HepG2 (cell line): ENCODE data around the gene ZBTB4. TPM values are rescaled to one million over a fixed set of nuclear protein-coding genes. Genes with fewer than 3 reads are reported as not detected.

Experiments
- GPN1 ChIP-seq: sonication (generic); formaldehyde crosslinking; IDR thresholded peaks from 2 replicates; pipeline ENCODE4 v1.5.1; 2020; ENCODE audit warnings: missing genetic modification reagents, borderline replicate concordance
- HDAC6 ChIP-seq: fragments of 200-600 bp; sonication (generic); IDR thresholded peaks from 2 replicates; pipeline ENCODE4 v1.7.0; 2017; ENCODE audit warnings: mild to moderate bottlenecking, antibody characterized with exemption, low read length, low read depth
- HNF4G ChIP-seq, 2 experiments: sonication (generic) in 1 of 2; formaldehyde crosslinking in 1 of 2; IDR thresholded peaks; 2 replicates each; pipeline versions ENCODE4 v1.4.0 to v1.6.1; 2011 to 2020; ENCODE audit warnings: borderline replicate concordance in 2 of 2, low read depth in 2 of 2, mild to moderate bottlenecking in 2 of 2, low read length in 1 of 2, missing genetic modification reagents in 1 of 2, moderate library complexity in 1 of 2
- HNRNPH1 ChIP-seq: fragments of 200-400 bp; formaldehyde crosslinking; optimal IDR thresholded peaks from 2 replicates; pipeline ENCODE3; 2017; ENCODE audit warnings: mild to moderate bottlenecking, low read depth, low read length
- RAD51 ChIP-seq: fragments of 450-650 bp; IDR thresholded peaks from 2 replicates; pipeline ENCODE4 v1.6.1; 2016; ENCODE audit warnings: borderline replicate concordance
- RBM22 ChIP-seq: fragments of 200-400 bp; formaldehyde crosslinking; optimal IDR thresholded peaks from 2 replicates; pipeline ENCODE3; 2017; ENCODE audit warnings: mild to moderate bottlenecking, low read length, moderate library complexity
- RFXAP ChIP-seq: sonication (generic); formaldehyde crosslinking; IDR thresholded peaks from 2 replicates; pipeline ENCODE4 v1.4.0; 2020; ENCODE audit warnings: missing genetic modification reagents, borderline replicate concordance
- TOE1 ChIP-seq: sonication (generic); formaldehyde crosslinking; IDR thresholded peaks from 2 replicates; pipeline ENCODE4 v1.4.0; 2020; ENCODE audit warnings: mild to moderate bottlenecking, missing genetic modification reagents
- YY1 ChIP-seq: IDR thresholded peaks from 2 replicates; pipeline ENCODE4 v1.6.1; 2011; ENCODE audit warnings: low read length, low read depth, moderate library complexity, mild to moderate bottlenecking; ENCODE audit not compliant: insufficient read depth, insufficient replicate concordance
- ZNF17 ChIP-seq: sonication (generic); formaldehyde crosslinking; IDR thresholded peaks from 2 replicates; pipeline ENCODE4 v1.5.0; 2020; ENCODE audit warnings: mild to moderate bottlenecking, missing genetic modification reagents
- polyA plus RNA-seq, 8 experiments: library from polyadenylated mRNA; depleted of rRNA in 3 of 8; stranded (reverse) in 7 of 8; unstranded in 1 of 8; fragments of >200 nt; fragmentation: Illumina TruSeq in 4 of 8; extraction: Trizol in 4 of 8; gene quantifications; 2 replicates each; pipeline versions ENCODE4 v1.2.1 to v1.2.3, GENCODE V29; 2011 to 2016; ENCODE audit warnings: low read depth in 4 of 8, missing spikeins in 1 of 8, mixed read lengths in 1 of 8; ENCODE audit not compliant: insufficient read depth in 1 of 8
- total RNA-seq, 5 experiments: library from RNA; depleted of rRNA; stranded (reverse); fragments of >200 nt; fragmentation: Illumina TruSeq; extraction: Trizol; gene quantifications; 2 replicates each; pipeline ENCODE4 v1.2.3, GENCODE V29; 2016; ENCODE audit warnings: low read depth in 1 of 5
- TF ChIP-seq, protein P1 (sequence below): IDR thresholded peaks from 2 replicates; pipeline ENCODE4 v1.4.0; 2020; ENCODE audit warnings: mild to moderate bottlenecking, missing genetic modification reagents
- TF ChIP-seq, protein P2 (sequence below): sonication (generic); formaldehyde crosslinking; IDR thresholded peaks from 2 replicates; pipeline ENCODE4 v1.5.0; 2020; ENCODE audit warnings: mild to moderate bottlenecking, missing genetic modification reagents
- TF ChIP-seq, protein P3 (sequence below): sonication (generic); formaldehyde crosslinking; IDR thresholded peaks from 2 replicates; pipeline ENCODE4 v1.4.0; 2020; ENCODE audit warnings: missing genetic modification reagents
- TF ChIP-seq, protein P4 (sequence below): sonication (generic); formaldehyde crosslinking; IDR thresholded peaks from 2 replicates; pipeline ENCODE4 v1.5.1; 2020; ENCODE audit warnings: missing genetic modification reagents, mild to moderate bottlenecking, borderline replicate concordance
- TF ChIP-seq, protein P5 (sequence below): sonication (generic); formaldehyde crosslinking; IDR thresholded peaks from 2 replicates; pipeline ENCODE4 v1.5.0; 2020; ENCODE audit warnings: mild to moderate bottlenecking, missing genetic modification reagents
- TF ChIP-seq, protein P6 (sequence below): IDR thresholded peaks from 2 replicates; pipeline ENCODE4 v1.6.1; 2018; ENCODE audit warnings: missing genetic modification reagents, mild to moderate bottlenecking, missing compliant biosample characterization

The ZBTB4 gene
- total and polyA plus RNA-seq, 2 of the 13 experiments (the other 11 are each of a cell fraction or from before 2014, with no cell fraction given), result 4.3 to 7.4 TPM

DNA sequence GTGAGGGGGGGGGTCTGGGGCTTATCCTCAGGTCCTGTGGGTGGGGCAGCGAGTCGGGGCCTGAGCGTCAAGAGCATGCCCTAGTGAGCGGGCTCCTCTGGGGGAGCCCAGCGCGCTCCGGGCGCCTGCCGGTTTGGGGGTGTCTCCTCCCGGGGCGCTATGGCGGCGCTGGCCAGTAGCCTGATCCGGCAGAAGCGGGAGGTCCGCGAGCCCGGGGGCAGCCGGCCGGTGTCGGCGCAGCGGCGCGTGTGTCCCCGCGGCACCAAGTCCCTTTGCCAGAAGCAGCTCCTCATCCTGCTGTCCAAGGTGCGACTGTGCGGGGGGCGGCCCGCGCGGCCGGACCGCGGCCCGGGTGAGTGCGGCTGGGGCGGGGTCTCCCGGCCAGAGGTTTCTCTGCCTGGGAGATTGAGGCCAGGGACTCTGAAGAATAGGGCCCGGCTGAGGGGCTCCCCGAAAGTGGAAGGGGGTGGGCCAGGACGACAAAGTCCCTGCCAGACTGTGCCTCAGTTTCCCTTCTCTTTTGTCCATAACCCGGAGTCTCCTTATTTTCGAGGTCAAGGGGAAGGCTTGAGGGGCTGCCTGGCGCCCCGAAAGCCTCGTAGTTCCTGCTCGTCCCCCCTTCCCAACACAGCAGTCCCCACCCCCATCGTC, 39.8 kb downstream of the ZBTB4 start, which contains the start of gene FGF11 (continued):
- TF ChIP-seq, protein P1, sequence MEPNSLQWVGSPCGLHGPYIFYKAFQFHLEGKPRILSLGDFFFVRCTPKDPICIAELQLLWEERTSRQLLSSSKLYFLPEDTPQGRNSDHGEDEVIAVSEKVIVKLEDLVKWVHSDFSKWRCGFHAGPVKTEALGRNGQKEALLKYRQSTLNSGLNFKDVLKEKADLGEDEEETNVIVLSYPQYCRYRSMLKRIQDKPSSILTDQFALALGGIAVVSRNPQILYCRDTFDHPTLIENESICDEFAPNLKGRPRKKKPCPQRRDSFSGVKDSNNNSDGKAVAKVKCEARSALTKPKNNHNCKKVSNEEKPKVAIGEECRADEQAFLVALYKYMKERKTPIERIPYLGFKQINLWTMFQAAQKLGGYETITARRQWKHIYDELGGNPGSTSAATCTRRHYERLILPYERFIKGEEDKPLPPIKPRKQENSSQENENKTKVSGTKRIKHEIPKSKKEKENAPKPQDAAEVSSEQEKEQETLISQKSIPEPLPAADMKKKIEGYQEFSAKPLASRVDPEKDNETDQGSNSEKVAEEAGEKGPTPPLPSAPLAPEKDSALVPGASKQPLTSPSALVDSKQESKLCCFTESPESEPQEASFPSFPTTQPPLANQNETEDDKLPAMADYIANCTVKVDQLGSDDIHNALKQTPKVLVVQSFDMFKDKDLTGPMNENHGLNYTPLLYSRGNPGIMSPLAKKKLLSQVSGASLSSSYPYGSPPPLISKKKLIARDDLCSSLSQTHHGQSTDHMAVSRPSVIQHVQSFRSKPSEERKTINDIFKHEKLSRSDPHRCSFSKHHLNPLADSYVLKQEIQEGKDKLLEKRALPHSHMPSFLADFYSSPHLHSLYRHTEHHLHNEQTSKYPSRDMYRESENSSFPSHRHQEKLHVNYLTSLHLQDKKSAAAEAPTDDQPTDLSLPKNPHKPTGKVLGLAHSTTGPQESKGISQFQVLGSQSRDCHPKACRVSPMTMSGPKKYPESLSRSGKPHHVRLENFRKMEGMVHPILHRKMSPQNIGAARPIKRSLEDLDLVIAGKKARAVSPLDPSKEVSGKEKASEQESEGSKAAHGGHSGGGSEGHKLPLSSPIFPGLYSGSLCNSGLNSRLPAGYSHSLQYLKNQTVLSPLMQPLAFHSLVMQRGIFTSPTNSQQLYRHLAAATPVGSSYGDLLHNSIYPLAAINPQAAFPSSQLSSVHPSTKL (CRISPR knock-in tag), result no peak
- TF ChIP-seq, protein P2, sequence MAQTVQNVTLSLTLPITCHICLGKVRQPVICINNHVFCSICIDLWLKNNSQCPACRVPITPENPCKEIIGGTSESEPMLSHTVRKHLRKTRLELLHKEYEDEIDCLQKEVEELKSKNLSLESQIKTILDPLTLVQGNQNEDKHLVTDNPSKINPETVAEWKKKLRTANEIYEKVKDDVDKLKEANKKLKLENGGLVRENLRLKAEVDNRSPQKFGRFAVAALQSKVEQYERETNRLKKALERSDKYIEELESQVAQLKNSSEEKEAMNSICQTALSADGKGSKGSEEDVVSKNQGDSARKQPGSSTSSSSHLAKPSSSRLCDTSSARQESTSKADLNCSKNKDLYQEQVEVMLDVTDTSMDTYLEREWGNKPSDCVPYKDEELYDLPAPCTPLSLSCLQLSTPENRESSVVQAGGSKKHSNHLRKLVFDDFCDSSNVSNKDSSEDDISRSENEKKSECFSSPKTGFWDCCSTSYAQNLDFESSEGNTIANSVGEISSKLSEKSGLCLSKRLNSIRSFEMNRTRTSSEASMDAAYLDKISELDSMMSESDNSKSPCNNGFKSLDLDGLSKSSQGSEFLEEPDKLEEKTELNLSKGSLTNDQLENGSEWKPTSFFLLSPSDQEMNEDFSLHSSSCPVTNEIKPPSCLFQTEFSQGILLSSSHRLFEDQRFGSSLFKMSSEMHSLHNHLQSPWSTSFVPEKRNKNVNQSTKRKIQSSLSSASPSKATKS (CRISPR knock-in tag), result no peak
- TF ChIP-seq GPN1, result no peak
- no peak for TF ChIP-seq TOE1 (CRISPR knock-in tag)
- no peak for TF ChIP-seq HDAC6
- no peak for TF ChIP-seq HNF4G (IDR thresholded peaks at IDR 0.05; ENCODE audit: borderline replicate concordance, low read depth, low read length)
- no peak for TF ChIP-seq HNF4G (CRISPR knock-in tag; IDR thresholded peaks at IDR 0.05; ENCODE audit: borderline replicate concordance, low read depth)
- TF ChIP-seq, protein P3, sequence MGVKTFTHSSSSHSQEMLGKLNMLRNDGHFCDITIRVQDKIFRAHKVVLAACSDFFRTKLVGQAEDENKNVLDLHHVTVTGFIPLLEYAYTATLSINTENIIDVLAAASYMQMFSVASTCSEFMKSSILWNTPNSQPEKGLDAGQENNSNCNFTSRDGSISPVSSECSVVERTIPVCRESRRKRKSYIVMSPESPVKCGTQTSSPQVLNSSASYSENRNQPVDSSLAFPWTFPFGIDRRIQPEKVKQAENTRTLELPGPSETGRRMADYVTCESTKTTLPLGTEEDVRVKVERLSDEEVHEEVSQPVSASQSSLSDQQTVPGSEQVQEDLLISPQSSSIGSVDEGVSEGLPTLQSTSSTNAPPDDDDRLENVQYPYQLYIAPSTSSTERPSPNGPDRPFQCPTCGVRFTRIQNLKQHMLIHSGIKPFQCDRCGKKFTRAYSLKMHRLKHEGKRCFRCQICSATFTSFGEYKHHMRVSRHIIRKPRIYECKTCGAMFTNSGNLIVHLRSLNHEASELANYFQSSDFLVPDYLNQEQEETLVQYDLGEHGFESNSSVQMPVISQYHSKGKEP (CRISPR knock-in tag), result no peak
- TF ChIP-seq, protein P4, sequence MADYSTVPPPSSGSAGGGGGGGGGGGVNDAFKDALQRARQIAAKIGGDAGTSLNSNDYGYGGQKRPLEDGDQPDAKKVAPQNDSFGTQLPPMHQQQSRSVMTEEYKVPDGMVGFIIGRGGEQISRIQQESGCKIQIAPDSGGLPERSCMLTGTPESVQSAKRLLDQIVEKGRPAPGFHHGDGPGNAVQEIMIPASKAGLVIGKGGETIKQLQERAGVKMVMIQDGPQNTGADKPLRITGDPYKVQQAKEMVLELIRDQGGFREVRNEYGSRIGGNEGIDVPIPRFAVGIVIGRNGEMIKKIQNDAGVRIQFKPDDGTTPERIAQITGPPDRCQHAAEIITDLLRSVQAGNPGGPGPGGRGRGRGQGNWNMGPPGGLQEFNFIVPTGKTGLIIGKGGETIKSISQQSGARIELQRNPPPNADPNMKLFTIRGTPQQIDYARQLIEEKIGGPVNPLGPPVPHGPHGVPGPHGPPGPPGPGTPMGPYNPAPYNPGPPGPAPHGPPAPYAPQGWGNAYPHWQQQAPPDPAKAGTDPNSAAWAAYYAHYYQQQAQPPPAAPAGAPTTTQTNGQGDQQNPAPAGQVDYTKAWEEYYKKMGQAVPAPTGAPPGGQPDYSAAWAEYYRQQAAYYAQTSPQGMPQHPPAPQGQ (CRISPR knock-in tag), result no peak
- no peak for TF ChIP-seq RBM22
- no peak for TF ChIP-seq RAD51
- TF ChIP-seq, protein P5, sequence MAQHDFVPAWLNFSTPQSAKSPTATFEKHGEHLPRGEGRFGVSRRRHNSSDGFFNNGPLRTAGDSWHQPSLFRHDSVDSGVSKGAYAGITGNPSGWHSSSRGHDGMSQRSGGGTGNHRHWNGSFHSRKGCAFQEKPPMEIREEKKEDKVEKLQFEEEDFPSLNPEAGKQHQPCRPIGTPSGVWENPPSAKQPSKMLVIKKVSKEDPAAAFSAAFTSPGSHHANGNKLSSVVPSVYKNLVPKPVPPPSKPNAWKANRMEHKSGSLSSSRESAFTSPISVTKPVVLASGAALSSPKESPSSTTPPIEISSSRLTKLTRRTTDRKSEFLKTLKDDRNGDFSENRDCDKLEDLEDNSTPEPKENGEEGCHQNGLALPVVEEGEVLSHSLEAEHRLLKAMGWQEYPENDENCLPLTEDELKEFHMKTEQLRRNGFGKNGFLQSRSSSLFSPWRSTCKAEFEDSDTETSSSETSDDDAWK (CRISPR knock-in tag), result no peak
- TF ChIP-seq, protein P6, sequence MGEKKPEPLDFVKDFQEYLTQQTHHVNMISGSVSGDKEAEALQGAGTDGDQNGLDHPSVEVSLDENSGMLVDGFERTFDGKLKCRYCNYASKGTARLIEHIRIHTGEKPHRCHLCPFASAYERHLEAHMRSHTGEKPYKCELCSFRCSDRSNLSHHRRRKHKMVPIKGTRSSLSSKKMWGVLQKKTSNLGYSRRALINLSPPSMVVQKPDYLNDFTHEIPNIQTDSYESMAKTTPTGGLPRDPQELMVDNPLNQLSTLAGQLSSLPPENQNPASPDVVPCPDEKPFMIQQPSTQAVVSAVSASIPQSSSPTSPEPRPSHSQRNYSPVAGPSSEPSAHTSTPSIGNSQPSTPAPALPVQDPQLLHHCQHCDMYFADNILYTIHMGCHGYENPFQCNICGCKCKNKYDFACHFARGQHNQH (CRISPR knock-in tag), result no peak
- TF ChIP-seq ZNF17 (CRISPR knock-in tag), result no peak
- TF ChIP-seq YY1, result no peak
- TF ChIP-seq RFXAP (CRISPR knock-in tag), result no peak; the same call in 1 of the 2 replicates
- TF ChIP-seq HNRNPH1, result no peak
